ENCODE data around the gene DOCK9. TPM values are rescaled to one million over a fixed set of nuclear protein-coding genes. Genes with fewer than 3 reads are reported as not detected.

Gene DOCK9
- total and polyA plus RNA-seq, 2 donors (not counting 3 experiments of a cell fraction or from before 2014, with no cell fraction given) = 147 to 323 TPM

- no peak for FAIRE-seq
- dilution Hi-C loops (cut with MboI; ENCODE audit: extremely low pct_ligation_motif_present, low sequenced_read_pairs) = no loop called here
- H3K4me1 ChIP-seq (ENCODE audit: control insufficient read depth, extremely low read depth, insufficient read depth, low read length) = peaks cover 37% of the 10 kb centered on the region
- no peak for DNase-seq (ENCODE audit: low read depth, low spot score)
- peaks cover 39% of the 10 kb centered on the region in 2 experiments for H3K36me3 ChIP-seq (ENCODE audit: control insufficient read depth in 2 of 2, extremely low read depth in 1 of 2, insufficient read depth in 2 of 2, low read length in 2 of 2)
- H2AFZ ChIP-seq (ENCODE audit: low read depth, low read length) = no peak overlapping the region
- H3K27ac ChIP-seq (ENCODE audit: insufficient read depth, low read depth, low read length) = no peak overlapping the region
- TF ChIP-seq EZH2 (IDR thresholded peaks at IDR 0.05; ENCODE audit: borderline replicate concordance, low read depth, low read length, severe bottlenecking) (no peak), POLR2A (IDR thresholded peaks at IDR 0.05; ENCODE audit: low read depth, low read length) (no peak), GATA2 (IDR thresholded peaks at IDR 0.05; ENCODE audit: insufficient read depth, insufficient read length, low read depth, low read length) (no peak), MYC (IDR thresholded peaks at IDR 0.05; ENCODE audit: low read depth, low read length) (no peak), JUN (IDR thresholded peaks at IDR 0.05; ENCODE audit: borderline replicate concordance, insufficient read depth, insufficient read length, low read depth) (no peak), CTCF (IDR thresholded peaks at IDR 0.05; ENCODE audit: extremely low read depth in 1 of 2, insufficient read depth in 1 of 2, low read depth in 1 of 2, low read length in 2 of 2) (no peak), POLR2AphosphoS5 (IDR thresholded peaks at IDR 0.05; ENCODE audit: insufficient read depth, low read depth, low read length) (no peak), FOS (IDR thresholded peaks at IDR 0.05; ENCODE audit: borderline replicate concordance, insufficient read depth, low read length) (no peak), MAX (IDR thresholded peaks at IDR 0.05; ENCODE audit: insufficient read depth, insufficient read length) (no peak)
- no peaks in the 10 kb centered on the region for H3K79me2 ChIP-seq (ENCODE audit: control insufficient read depth, insufficient read depth, low read length)
- no peak overlapping the region for H3K4me3 ChIP-seq (replicated peaks in 1 of 3; ENCODE audit: insufficient read depth in 1 of 3, low read depth in 1 of 3, low read length in 3 of 3)
- H3K9me1 ChIP-seq (replicated peaks; ENCODE audit: control insufficient read depth, extremely low read depth, insufficient read depth, low read length) = no peaks in the 10 kb centered on the region
- CTCF ChIA-PET = interaction anchor here (1.3 to 3.5 kb wide), 3 partner anchors 9 to 17 kb away, joined by 6 to 21 read pairs (median 6); no protein-coding TSS in a partner anchor
- H3K4me2 ChIP-seq (ENCODE audit: insufficient read depth, low read length) = no peak overlapping the region
- no peaks in the 10 kb centered on the region for H3K9me3 ChIP-seq (replicated peaks; ENCODE audit: control insufficient read depth, insufficient read depth, low read length)
- POLR2A ChIA-PET = no interaction called here
- no TSS peak for BruUV-seq (replicated peaks)
- intact Hi-C loops (cut with micrococcal nuclease) = no loop called here
- H3K27me3 ChIP-seq (ENCODE audit: control insufficient read depth in 2 of 2, insufficient read depth in 2 of 2, low read length in 2 of 2) = no peaks in the 10 kb centered on the region
- no peaks in the 10 kb centered on the region for H4K20me1 ChIP-seq (replicated peaks; ENCODE audit: control insufficient read depth, extremely low read depth, insufficient read depth, low read length)
- H3K9ac ChIP-seq (replicated peaks; ENCODE audit: extremely low read depth, insufficient read depth, low read length) = no peak overlapping the region
Measured at GRCh38 chr13:98826146-98826545, 151.7 kb downstream of the DOCK9 start.

All from endothelial cell of umbilical vein (primary cell).